ENCODE data around the gene SEMA3F.
"Not testable (repeated sequence)": the region's sequence is repeated elsewhere in the genome, so short reads cannot be mapped to it uniquely, and the experiment has no call there.

SEMA3F gene

GRCh38 chr3:50210176-50210509 lies 55.0 kb downstream of the SEMA3F start:
- TF ChIP-seq CTCF (conservative IDR thresholded peaks at IDR 0.05; ENCODE audit: low read depth), result no peak
- CTCF ChIA-PET, result interaction anchor here (0.8 to 1.4 kb wide), 3 partner anchors 15 to 16 kb away, joined by 3 to 5 read pairs (median 3); no protein-coding TSS in a partner anchor
- H3K27ac ChIP-seq, result no peak overlapping the region
- no peak for DNase-seq (ENCODE audit: low spot score)
- POLR2A ChIA-PET (ENCODE audit: low non-redundant PET), result no interaction called here

GRCh38 chr3:50210510-50211367 lies 55.6 kb downstream of the SEMA3F start:
- no peak for DNase-seq (ENCODE audit: low spot score)
- TF ChIP-seq CTCF (conservative IDR thresholded peaks at IDR 0.05; ENCODE audit: low read depth), result no peak
- POLR2A ChIA-PET (ENCODE audit: low non-redundant PET), result no interaction called here
- H3K27ac ChIP-seq, result no peak overlapping the region
- CTCF ChIA-PET, result interaction anchor here (0.6 to 1.4 kb wide), 3 partner anchors 15 to 69 kb away, joined by 3 read pairs; no protein-coding TSS in a partner anchor

GRCh38 chr3:50211368-50211717 lies 56.2 kb downstream of the SEMA3F start:
- H3K27ac ChIP-seq; POLR2A ChIA-PET (ENCODE audit: low non-redundant PET); DNase-seq (ENCODE audit: low spot score): not testable (repeated sequence)
- CTCF ChIA-PET, result interaction anchor here (0.6 to 1.4 kb wide), 3 partner anchors 14 to 27 kb away, joined by 3 read pairs; no protein-coding TSS in a partner anchor

DNA sequence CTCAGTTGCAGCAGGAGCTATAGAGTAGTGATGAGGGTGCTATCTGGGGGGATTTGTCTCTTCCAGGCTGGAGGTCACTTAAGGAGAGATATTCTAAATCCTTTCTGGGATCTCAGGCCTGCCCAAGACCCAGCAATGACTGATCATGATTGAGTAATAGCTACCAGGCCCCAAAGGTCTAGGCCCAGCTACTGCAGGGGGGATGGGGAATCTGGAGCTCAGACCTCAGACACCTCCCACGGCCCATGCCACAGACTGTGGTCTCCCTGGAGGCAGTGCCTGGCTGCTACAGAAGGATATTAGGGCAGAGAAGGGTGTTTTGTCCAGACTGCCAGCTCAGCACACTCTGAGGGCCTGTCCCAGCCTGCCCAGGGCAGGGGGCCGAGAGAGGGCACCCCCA lies 56.8 kb downstream of the SEMA3F start:
- ChIA-PET POLR2A (ENCODE audit: low non-redundant PET) (no interaction called here), CTCF (interaction anchor here (0.6 to 1.2 kb wide), 3 partner anchors 20 to 31 kb away, joined by 3 to 5 read pairs (median 3); no protein-coding TSS in a partner anchor)
- no peak for DNase-seq (ENCODE audit: low spot score)
- peak overlapping the region; percentile 28; the same call in 1 of the 2 replicates for H3K27ac ChIP-seq
- TF ChIP-seq CTCF (conservative IDR thresholded peaks at IDR 0.05; ENCODE audit: low read depth), result no peak

- POLR2A ChIA-PET (ENCODE audit: low non-redundant PET), result no interaction called here
- no peak for TF ChIP-seq CTCF (conservative IDR thresholded peaks at IDR 0.05; ENCODE audit: low read depth)
- peak overlapping the region; percentile 28; the same call in 1 of the 2 replicates for H3K27ac ChIP-seq
These were observed 57.4 kb downstream of the SEMA3F start for GRCh38 chr3:50212502-50212901.

DNA sequence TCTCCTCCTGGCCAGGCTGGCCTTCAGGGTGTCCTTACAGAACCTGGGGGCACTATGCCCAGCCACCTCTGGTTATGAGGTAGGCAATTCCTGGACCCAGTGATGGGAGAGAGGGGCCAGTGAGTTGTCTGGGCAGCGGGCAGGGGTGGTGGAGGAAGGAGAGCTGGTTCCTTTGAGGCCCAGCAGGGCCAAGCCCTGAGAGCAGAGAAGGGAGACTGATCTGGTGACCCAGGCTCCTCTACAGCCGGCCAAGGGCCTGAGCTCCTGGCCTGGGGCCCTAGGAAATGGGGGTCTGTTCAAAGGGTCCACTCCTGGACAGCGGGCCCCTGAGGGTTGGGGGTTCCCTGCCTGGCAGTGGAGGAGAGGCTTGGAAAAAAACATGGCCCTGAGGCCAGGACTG lies 57.8 kb downstream of the SEMA3F start:
- DNase-seq (ENCODE audit: low spot score), result no peak
- ChIA-PET POLR2A (ENCODE audit: low non-redundant PET) (no interaction called here), CTCF (interaction anchor here (1.2 kb wide), 1 partner anchor 21 kb away, joined by 3 read pairs; no protein-coding TSS in a partner anchor)
- no peak for TF ChIP-seq CTCF (conservative IDR thresholded peaks at IDR 0.05; ENCODE audit: low read depth)
- H3K27ac ChIP-seq, result no peak overlapping the region

More at GRCh38 chr3:50212502-50212901, 57.4 kb downstream of the SEMA3F start:
- DNase-seq (ENCODE audit: low spot score), result no peak
- CTCF ChIA-PET, result interaction anchor here (0.6 to 1.2 kb wide), 2 partner anchors 20 to 30 kb away, joined by 3 to 5 read pairs; no protein-coding TSS in a partner anchor

GRCh38 chr3:50213373-50213772 lies 58.2 kb downstream of the SEMA3F start:
- ChIA-PET POLR2A (ENCODE audit: low non-redundant PET) (no interaction called here), CTCF (interaction anchor here (1.2 kb wide), 1 partner anchor 21 kb away, joined by 3 read pairs; no protein-coding TSS in a partner anchor)
- H3K27ac ChIP-seq, result no peak overlapping the region
- DNase-seq (ENCODE audit: low spot score), result no peak
- no peak for TF ChIP-seq CTCF (conservative IDR thresholded peaks at IDR 0.05; ENCODE audit: low read depth)
